Astrocyte (in vitro differentiated cells and primary cell): ENCODE data around the gene CYB5A.

Experiments used
- EZH2 ChIP-seq: IDR thresholded peaks from 2 replicates; pipeline ENCODE4 v1.6.1; 2012; ENCODE audit warnings: mild to moderate bottlenecking, low read length, inconsistent platforms; ENCODE audit not compliant: insufficient read depth
- TF ChIP-seq, protein P1 (sequence below): IDR thresholded peaks from 2 replicates; pipeline ENCODE4 v1.5.1; 2011; ENCODE audit warnings: low read depth, mild to moderate bottlenecking, inconsistent platforms, low read length, moderate library complexity; ENCODE audit not compliant: insufficient read depth

DNA sequence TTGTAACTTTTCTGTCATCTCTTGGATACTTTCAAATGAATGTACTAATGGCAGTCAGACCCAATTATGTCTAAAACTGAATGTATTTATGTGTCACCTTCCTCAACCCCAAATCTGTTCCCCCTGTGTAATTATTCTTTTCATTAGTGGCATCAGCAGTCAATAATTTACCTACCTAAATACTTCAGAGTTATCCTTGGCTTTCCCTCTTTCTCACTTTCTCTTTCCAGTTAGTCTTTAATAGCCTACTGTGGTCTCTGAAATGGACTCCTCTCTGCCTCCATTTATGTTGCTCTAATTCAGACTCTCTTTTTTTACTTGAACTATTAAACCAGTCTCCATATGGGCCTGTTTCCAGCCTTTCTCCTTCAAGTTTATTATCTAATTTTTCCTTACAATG lies 44.9 kb upstream of the CYB5A start:
- TF ChIP-seq, protein P1, sequence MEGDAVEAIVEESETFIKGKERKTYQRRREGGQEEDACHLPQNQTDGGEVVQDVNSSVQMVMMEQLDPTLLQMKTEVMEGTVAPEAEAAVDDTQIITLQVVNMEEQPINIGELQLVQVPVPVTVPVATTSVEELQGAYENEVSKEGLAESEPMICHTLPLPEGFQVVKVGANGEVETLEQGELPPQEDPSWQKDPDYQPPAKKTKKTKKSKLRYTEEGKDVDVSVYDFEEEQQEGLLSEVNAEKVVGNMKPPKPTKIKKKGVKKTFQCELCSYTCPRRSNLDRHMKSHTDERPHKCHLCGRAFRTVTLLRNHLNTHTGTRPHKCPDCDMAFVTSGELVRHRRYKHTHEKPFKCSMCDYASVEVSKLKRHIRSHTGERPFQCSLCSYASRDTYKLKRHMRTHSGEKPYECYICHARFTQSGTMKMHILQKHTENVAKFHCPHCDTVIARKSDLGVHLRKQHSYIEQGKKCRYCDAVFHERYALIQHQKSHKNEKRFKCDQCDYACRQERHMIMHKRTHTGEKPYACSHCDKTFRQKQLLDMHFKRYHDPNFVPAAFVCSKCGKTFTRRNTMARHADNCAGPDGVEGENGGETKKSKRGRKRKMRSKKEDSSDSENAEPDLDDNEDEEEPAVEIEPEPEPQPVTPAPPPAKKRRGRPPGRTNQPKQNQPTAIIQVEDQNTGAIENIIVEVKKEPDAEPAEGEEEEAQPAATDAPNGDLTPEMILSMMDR, result no peak
- TF ChIP-seq EZH2, result no peak
